ENCODE results near the gene OXSR1. TPM values are rescaled to one million over a fixed set of nuclear protein-coding genes. Genes with fewer than 3 reads are reported as not detected.

The OXSR1 gene
- total RNA-seq, 1 experiment from 2014 or later, result 35.1 TPM

- no peak for ATAC-seq
- CTCF ChIA-PET, result no interaction called here
- intact Hi-C loops (cut with micrococcal nuclease), result loop anchor here (10.0 kb wide), 1 partner anchor 316 kb away; the partner anchor contains the start of gene ACVR2B
Observed at GRCh38 chr3:38139191-38139590, 26.1 kb upstream of the OXSR1 start.

More at GRCh38 chr3:38139191-38139590, 26.1 kb upstream of the OXSR1 start:
- peak overlapping the region; percentile 67; the same call in 1 of the 2 replicates for H3K27ac ChIP-seq (ENCODE audit: low read depth, low read length)
- H2AFZ ChIP-seq (ENCODE audit: low read depth, low read length, poor library complexity, severe bottlenecking), result peak overlapping the region; percentile 91
- DNase-seq (ENCODE audit: low read depth, low spot score), result no peak
- peaks cover 19 to 55% of the 10 kb centered on the region in 2 experiments for H3K4me1 ChIP-seq (ENCODE audit: control insufficient read depth in 1 of 2, insufficient read depth in 2 of 2, low read length in 2 of 2)
- peaks cover 0 to 4% of the 10 kb centered on the region in 2 experiments; a peak in 1 of 4 replicates for H3K36me3 ChIP-seq (ENCODE audit: control insufficient read depth in 1 of 2, insufficient read depth in 2 of 2, low read length in 2 of 2)
- no peaks in the 10 kb centered on the region for H3K9me3 ChIP-seq (ENCODE audit: control insufficient read depth in 1 of 2, insufficient read depth in 1 of 2, low read depth in 1 of 2, low read length in 2 of 2)
- H3K79me2 ChIP-seq (ENCODE audit: insufficient read depth, low read length), result peaks cover 12% of the 10 kb centered on the region
- peak overlapping the region; percentile 65 for H3K9ac ChIP-seq (ENCODE audit: low read length)
- peak overlapping the region; percentile 91 for H3K4me2 ChIP-seq (ENCODE audit: low read length)
- POLR2A ChIA-PET, result interaction anchor here (0.6 to 1.1 kb wide), 2 partner anchors 26 to 109 kb away, joined by 3 read pairs; partner anchors contain the start of genes OXSR1 and PLCD1
- TF ChIP-seq JUND (IDR thresholded peaks at IDR 0.05) (no peak), ZNF274 (IDR thresholded peaks at IDR 0.05; ENCODE audit: low read depth, low read length) (no peak), REST (IDR thresholded peaks at IDR 0.05; ENCODE audit: low read depth) (no peak), ATF3 (IDR thresholded peaks at IDR 0.05) (no peak), SIN3A (IDR thresholded peaks at IDR 0.05; ENCODE audit: low read depth) (no peak), POLR2AphosphoS5 (IDR thresholded peaks at IDR 0.05; ENCODE audit: low read depth, low read length) (no peak), FOSL1 (IDR thresholded peaks at IDR 0.05; ENCODE audit: low read depth) (no peak), YY1 (IDR thresholded peaks at IDR 0.05; ENCODE audit: extremely low read depth, insufficient replicate concordance, low read depth, low read length) (no peak), ZFX (IDR thresholded peaks at IDR 0.05) (no peak), TCF7L2 (IDR thresholded peaks at IDR 0.05; ENCODE audit: borderline replicate concordance, extremely low read depth, insufficient read depth, insufficient read length) (no peak), EGR1 (IDR thresholded peaks at IDR 0.05; ENCODE audit: low read depth) (no peak), CTCF (IDR thresholded peaks at IDR 0.05 in 2 of 3, conservative IDR thresholded peaks at IDR 0.05 in 1 of 3; ENCODE audit: borderline replicate concordance in 1 of 3, insufficient read depth in 1 of 3, low read depth in 2 of 3, low read length in 2 of 3) (no peak), CEBPB (IDR thresholded peaks at IDR 0.05; ENCODE audit: low read depth) (no peak), POLR2A (IDR thresholded peaks at IDR 0.05; ENCODE audit: borderline replicate concordance, extremely low read depth, insufficient read depth, insufficient read length) (no peak), EZH2phosphoT487 (IDR thresholded peaks at IDR 0.05; ENCODE audit: borderline replicate concordance) (no peak), EZH2 (IDR thresholded peaks at IDR 0.05) (no peak), SRF (IDR thresholded peaks at IDR 0.05; ENCODE audit: low read depth) (no peak)
- RAD21 ChIA-PET (ENCODE audit: low non-redundant PET in 1 of 2, low total read pairs in 2 of 2, uncharacterized antibody in 2 of 2, unreplicated experiment in 2 of 2), result no interaction called here
- H3K9me2 ChIP-seq (ENCODE audit: insufficient read depth), result no peaks in the 10 kb centered on the region
- peak overlapping the region; percentile 87 to 91 for H3K4me3 ChIP-seq (replicated peaks in 1 of 2; ENCODE audit: low read depth in 1 of 2, low read length in 2 of 2)
- H4K20me1 ChIP-seq (ENCODE audit: insufficient read depth), result no peaks in the 10 kb centered on the region
- H3K27me3 ChIP-seq (ENCODE audit: insufficient read depth, low read length), result no peaks in the 10 kb centered on the region
- BruUV-seq (replicated peaks), result no TSS peak

Data from HCT116 (cell line).